NCI-H82 treated with DMSO at 0.1 percent for 48 hours (cell line): Measurements from ENCODE around the gene HID1.
A peak's percentile ranks its signal among the peaks of the same experiment; 100 is the strongest.
"Not testable (repeated sequence)": the region's sequence is repeated elsewhere in the genome, so short reads cannot be mapped to it uniquely, and the experiment has no call there.

Experiments
- DNase-seq: peaks from one replicate; lab custom pipeline; 2025; ENCODE audit not compliant: unreplicated experiment; lab: John Stamatoyannopoulos, UW

HID1 gene

GRCh38 chr17:74969501-74969900, 3.1 kb downstream of the HID1 start:
- not testable (repeated sequence) for DNase-seq

- no peak for DNase-seq
Measured at GRCh38 chr17:74968361-74968780, 4.2 kb downstream of the HID1 start.

GRCh38 chr17:74964988-74965622, 7.5 kb downstream of the HID1 start:
- DNase-seq = no peak

GRCh38 chr17:74964246-74964761, 8.3 kb downstream of the HID1 start:
- DNase-seq = no peak

GRCh38 chr17:74963656-74964055, 8.9 kb downstream of the HID1 start:
- no peak for DNase-seq

- DNase-seq = no peak
Measured at GRCh38 chr17:74962622-74963394, 9.8 kb downstream of the HID1 start.

GRCh38 chr17:74961657-74962350, 10.8 kb downstream of the HID1 start:
- DNase-seq = peak; percentile 79

GRCh38 chr17:74960570-74961342, 11.8 kb downstream of the HID1 start:
- DNase-seq = peak; percentile 82

- no peak for DNase-seq
Measured at GRCh38 chr17:74959826-74960515, 12.6 kb downstream of the HID1 start.

- peak; percentile 18 for DNase-seq
Measured at GRCh38 chr17:74957935-74958740, 14.4 kb downstream of the HID1 start.

GRCh38 chr17:74956093-74956492, 16.5 kb downstream of the HID1 start:
- no peak for DNase-seq

GRCh38 chr17:74954665-74955421, 17.7 kb downstream of the HID1 start:
- no peak for DNase-seq

- no peak for DNase-seq
Measured at GRCh38 chr17:74954115-74954514, 18.4 kb downstream of the HID1 start.

GRCh38 chr17:74953134-74953687, 19.3 kb downstream of the HID1 start:
- DNase-seq = no peak

- DNase-seq = no peak
Measured at GRCh38 chr17:74952431-74953133, 20.0 kb downstream of the HID1 start.

- DNase-seq = no peak
Measured at GRCh38 chr17:74951680-74952421, 20.7 kb downstream of the HID1 start.

GRCh38 chr17:74951065-74951464, 21.5 kb downstream of the HID1 start:
- no peak for DNase-seq
